BE2C (cell line): ENCODE results near the gene ZNF516.

Experiments
- DNase-seq: peaks from one replicate; pipeline ENCODE4 v3.0.0-alpha.2; 2020
- H3K27me3 ChIP-seq: fragments of 250-450 bp; sonication (Bioruptor Pico); 2 replicates; pipeline ENCODE4 v1.5.1; 2020; ENCODE audit warnings: mild to moderate bottlenecking
- H3K36me3 ChIP-seq: fragments of 250-450 bp; sonication (Bioruptor Pico); 2 replicates; pipeline ENCODE4 v1.5.1; 2020; ENCODE audit warnings: mild to moderate bottlenecking
- H3K4me1 ChIP-seq: fragments of 250-450 bp; sonication (Bioruptor Pico); 2 replicates; pipeline ENCODE4 v1.5.1; 2020
- H3K4me3 ChIP-seq: 2 replicates; pipeline ENCODE4 v1.5.1; 2011; ENCODE audit warnings: low read depth, low read length
- H3K9me3 ChIP-seq: fragments of 250-450 bp; sonication (Bioruptor Pico); 2 replicates; pipeline ENCODE4 v1.5.1; 2020
- TF ChIP-seq, protein P1 (sequence below): IDR thresholded peaks from 2 replicates; pipeline ENCODE4 v1.5.1; 2012; ENCODE audit warnings: mild to moderate bottlenecking, low read depth, low read length

The ZNF516 gene

DNA sequence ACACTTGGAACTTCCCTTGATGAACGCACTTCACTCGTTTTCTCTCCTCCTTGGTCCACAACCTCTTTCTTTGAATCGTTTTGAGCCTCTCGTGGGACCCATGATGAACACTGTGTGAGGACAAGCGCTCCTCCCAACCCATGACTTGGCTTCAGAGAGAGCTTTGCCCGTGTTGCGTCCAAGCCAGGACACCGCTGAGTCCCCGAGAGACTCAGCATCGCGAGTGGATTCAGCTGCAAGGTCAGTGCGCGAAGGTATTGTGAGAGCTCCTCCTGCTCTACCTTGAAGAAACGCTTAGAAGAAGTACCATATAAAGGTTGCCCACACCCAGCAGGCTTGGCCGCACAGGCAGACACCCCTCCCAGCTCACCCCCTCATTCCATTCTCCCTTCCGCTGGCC is 58.7 kb downstream of the ZNF516 start:
- DNase-seq: no peak
- Histone ChIP-seq H3K36me3 (peaks cover 9% of the 10 kb centered on the region), H3K4me3 (no peak overlapping the region), H3K4me1 (no peaks in the 10 kb centered on the region), H3K9me3 (no peaks in the 10 kb centered on the region), H3K27me3 (no peaks in the 10 kb centered on the region)
- TF ChIP-seq, protein P1, sequence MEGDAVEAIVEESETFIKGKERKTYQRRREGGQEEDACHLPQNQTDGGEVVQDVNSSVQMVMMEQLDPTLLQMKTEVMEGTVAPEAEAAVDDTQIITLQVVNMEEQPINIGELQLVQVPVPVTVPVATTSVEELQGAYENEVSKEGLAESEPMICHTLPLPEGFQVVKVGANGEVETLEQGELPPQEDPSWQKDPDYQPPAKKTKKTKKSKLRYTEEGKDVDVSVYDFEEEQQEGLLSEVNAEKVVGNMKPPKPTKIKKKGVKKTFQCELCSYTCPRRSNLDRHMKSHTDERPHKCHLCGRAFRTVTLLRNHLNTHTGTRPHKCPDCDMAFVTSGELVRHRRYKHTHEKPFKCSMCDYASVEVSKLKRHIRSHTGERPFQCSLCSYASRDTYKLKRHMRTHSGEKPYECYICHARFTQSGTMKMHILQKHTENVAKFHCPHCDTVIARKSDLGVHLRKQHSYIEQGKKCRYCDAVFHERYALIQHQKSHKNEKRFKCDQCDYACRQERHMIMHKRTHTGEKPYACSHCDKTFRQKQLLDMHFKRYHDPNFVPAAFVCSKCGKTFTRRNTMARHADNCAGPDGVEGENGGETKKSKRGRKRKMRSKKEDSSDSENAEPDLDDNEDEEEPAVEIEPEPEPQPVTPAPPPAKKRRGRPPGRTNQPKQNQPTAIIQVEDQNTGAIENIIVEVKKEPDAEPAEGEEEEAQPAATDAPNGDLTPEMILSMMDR: no peak

DNA sequence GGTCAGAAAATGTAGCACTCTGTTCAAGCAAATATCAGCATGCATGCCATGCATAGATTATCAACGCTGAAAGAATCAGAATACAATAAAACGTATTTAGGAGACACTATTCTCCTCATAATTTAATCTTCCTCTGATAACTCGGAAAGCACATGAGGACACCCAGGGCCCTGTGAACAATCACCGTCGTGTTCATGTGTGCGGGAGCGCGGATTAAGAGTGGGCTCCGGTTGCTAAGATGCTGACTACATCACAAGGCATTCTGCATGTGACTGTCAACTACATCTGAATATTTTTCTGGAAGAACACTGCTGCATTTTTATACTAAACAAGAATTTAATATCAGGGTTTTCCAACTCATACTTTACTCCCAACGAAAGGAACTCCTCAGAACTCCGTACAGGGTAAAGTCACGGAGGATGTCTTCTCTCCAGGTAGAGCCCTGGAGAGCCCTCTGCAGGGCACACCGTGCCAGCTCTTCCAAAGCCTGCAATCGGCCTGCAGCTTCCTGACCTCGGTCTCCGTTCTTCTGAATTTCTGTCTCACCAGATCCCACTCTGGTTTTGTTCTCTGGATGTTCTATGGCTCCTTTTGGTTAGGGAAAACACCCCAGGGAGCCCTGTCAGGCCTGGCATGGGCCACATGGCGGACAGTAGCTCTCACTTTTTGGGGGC is 59.6 kb downstream of the ZNF516 start:
- Histone ChIP-seq H3K27me3 (no peaks in the 10 kb centered on the region), H3K9me3 (no peaks in the 10 kb centered on the region), H3K4me1 (no peaks in the 10 kb centered on the region), H3K4me3 (no peak overlapping the region), H3K36me3 (peaks cover 3% of the 10 kb centered on the region; the same call in 1 of the 2 replicates)
- TF ChIP-seq, protein P1: peak; percentile 11; the same call in 1 of the 2 replicates
- no peak for DNase-seq

DNA sequence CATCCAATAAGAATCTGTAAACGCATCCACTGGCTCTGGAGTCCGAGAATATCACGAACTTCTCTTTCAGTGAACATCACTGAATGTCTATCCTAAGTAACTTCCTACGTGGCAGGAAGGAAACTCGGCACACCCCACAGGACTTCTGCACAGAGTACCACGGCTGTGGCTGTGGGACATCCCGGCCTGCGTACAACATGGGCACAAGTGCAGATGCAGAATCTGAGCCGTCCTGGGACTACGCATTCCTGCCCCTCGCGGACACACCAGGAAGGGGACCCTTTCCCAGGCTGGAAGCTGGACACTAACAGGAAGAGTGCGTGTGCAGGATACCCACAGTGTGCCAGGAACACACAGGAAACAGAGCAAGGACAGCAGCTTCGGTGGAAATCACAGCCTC is 60.6 kb downstream of the ZNF516 start:
- Histone ChIP-seq H3K36me3 (peaks cover 3% of the 10 kb centered on the region; the same call in 1 of the 2 replicates), H3K4me1 (no peaks in the 10 kb centered on the region), H3K4me3 (no peak overlapping the region), H3K27me3 (no peaks in the 10 kb centered on the region), H3K9me3 (no peaks in the 10 kb centered on the region)
- DNase-seq: no peak
- TF ChIP-seq, protein P1: no peak

DNA sequence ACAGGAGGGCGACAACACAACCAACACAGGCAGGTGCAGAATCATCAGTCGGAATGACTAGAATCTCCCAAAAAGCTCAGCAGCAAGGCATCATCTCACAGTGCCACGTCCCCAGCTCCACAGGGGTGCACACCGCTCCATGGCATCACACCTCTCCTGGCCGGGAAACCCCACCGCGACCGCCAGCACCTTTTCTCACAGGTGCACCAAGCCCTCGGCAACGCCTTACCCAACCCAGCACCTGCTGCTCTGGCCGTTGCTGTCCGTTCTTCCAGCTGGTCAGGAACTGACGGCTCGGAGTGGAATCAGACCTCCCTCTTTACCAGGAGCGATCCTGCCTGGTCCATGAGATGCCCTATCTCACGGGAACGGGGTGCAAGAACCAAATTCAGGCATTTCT is 61.3 kb downstream of the ZNF516 start:
- Histone ChIP-seq H3K27me3 (no peaks in the 10 kb centered on the region), H3K36me3 (peaks cover 3% of the 10 kb centered on the region; the same call in 1 of the 2 replicates), H3K9me3 (no peaks in the 10 kb centered on the region), H3K4me3 (no peak overlapping the region), H3K4me1 (no peaks in the 10 kb centered on the region)
- DNase-seq: no peak
- TF ChIP-seq, protein P1: no peak

DNA sequence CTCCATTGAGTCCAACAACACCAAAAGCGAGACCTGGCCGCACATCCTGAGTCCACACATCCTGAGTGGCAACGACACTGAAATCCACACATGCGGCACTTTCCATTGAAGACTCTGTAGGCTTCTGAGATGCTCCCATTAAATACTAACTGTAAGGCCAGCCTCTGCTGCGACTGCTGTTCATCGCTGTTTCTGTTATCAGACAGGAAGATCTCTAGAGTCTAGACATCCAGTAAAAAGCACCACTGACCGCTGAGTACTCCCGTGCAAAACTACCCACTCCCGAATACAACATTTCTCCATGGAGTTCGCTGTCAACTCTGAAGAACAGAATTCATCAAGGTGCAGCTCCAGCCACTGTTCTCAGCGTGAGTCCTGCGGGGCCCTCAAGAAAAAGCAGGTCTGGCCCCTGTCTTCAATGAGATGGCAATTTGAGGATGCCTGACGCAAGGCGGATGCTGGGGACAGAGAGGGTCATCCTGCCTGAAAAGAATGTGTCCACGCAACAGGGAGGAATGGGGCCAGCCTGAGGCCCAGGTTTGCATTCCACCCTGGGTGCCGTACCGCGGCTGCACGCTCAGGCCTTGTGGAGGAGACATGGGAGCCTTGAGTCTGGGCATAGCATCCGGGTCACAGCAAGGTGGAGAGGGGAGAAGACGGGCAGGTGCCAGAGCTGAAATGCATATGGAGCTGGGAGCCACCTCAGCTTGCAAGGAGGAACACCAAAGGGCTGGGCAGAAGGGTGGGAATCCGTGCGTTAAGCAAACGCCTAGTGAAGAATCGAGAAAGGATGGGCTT is 61.9 kb downstream of the ZNF516 start:
- TF ChIP-seq, protein P1: no peak
- Histone ChIP-seq H3K4me3 (no peak overlapping the region), H3K4me1 (no peaks in the 10 kb centered on the region), H3K9me3 (no peaks in the 10 kb centered on the region), H3K27me3 (no peaks in the 10 kb centered on the region), H3K36me3 (peaks cover 3% of the 10 kb centered on the region; the same call in 1 of the 2 replicates)
- DNase-seq: no peak

DNA sequence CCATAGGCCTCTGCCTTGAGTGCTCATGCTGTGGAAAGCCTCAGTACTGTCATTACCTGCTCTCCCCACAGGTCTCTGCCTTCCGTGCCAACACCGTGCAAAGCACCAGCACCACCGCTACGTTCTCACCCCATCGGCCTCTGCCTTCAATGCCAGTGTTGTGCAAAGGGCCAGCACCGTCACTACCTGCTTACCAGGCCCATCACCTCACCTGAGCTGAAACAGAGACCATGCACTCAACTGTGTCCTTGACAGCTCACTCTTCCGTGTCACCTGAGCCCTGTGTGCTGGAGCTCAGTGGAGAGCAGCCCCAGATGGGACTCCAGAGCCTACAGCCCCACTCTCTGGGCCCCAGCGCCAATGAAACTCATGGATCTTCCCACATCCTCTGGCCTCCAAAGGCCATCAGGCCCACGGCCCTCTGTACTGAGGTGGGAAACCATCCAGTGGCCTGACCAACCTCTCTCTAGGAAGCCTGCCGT is 62.7 kb downstream of the ZNF516 start:
- TF ChIP-seq, protein P1: no peak
- Histone ChIP-seq H3K4me3 (no peak overlapping the region), H3K36me3 (peaks cover 3% of the 10 kb centered on the region; the same call in 1 of the 2 replicates), H3K9me3 (no peaks in the 10 kb centered on the region), H3K27me3 (no peaks in the 10 kb centered on the region), H3K4me1 (no peaks in the 10 kb centered on the region)
- no peak for DNase-seq
